GM12801 (cell line): ENCODE results near the gene PDLIM1.

ENCODE experiments used
- TF ChIP-seq, protein P1 (sequence below): IDR thresholded peaks from one replicate; pipeline ENCODE4 v1.5.1; 2011; ENCODE audit warnings: control low read depth; ENCODE audit not compliant: insufficient read length; ENCODE audit errors: extremely low read depth

The PDLIM1 gene

DNA sequence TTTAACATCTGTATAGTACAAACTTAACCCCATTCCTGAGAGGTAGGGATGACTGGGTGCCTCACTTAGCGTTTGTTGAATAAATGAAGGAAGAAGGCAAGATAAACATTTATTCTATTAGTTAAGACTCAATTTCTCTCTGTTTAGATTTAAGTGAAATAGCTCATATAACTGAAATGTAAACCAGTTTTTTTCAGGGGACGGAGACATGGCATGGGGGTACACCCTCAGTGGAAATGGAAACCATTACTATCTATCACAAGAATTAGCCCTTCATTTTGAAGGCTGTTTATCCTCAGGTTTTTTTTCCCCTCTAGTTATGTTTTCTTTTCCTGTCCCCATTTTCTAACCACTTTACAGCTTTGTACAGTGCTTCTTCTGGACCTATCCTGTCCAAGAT is 35.6 kb upstream of the PDLIM1 start:
- TF ChIP-seq, protein P1, sequence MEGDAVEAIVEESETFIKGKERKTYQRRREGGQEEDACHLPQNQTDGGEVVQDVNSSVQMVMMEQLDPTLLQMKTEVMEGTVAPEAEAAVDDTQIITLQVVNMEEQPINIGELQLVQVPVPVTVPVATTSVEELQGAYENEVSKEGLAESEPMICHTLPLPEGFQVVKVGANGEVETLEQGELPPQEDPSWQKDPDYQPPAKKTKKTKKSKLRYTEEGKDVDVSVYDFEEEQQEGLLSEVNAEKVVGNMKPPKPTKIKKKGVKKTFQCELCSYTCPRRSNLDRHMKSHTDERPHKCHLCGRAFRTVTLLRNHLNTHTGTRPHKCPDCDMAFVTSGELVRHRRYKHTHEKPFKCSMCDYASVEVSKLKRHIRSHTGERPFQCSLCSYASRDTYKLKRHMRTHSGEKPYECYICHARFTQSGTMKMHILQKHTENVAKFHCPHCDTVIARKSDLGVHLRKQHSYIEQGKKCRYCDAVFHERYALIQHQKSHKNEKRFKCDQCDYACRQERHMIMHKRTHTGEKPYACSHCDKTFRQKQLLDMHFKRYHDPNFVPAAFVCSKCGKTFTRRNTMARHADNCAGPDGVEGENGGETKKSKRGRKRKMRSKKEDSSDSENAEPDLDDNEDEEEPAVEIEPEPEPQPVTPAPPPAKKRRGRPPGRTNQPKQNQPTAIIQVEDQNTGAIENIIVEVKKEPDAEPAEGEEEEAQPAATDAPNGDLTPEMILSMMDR, result no peak

GRCh38 chr10:95325863-95326262 is 35.1 kb upstream of the PDLIM1 start:
- TF ChIP-seq, protein P1, result no peak

DNA sequence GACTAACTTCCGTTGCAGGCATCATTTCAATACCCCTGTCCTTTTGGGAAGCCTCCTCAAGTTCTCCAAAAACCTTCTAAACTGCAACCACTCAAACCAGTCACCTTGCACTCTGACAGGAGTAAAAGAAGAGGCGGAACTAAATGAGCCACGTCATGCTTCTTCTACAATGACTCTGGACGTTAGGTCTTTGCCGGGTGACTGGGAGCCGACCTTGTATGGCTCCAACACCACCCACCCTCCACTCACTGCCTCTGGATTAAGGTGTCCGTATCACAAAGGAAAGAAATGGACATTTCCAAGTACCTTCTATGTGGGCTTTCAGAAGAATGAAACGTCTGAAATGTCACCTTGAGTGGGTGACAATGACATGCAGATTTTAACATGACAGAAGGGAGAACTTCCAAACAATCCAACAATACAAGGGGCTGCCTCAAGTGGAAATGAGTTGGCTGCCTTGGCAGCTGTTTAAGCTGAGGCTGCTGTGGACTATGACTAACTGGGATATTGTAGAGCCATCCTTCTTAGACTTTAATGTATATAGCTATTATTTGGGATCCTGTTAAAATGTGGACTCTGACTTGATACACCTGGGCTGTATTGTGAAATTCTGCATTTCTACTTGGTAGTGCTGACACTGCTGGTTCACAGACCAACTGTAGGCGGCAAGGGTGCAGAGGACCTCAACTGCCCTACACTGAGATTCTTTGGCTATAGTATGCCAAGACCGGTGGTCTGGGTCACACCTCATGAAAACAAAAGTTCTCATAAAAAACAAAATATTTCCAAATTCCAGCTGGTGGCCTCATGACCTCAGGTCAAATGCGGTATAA is 33.8 kb upstream of the PDLIM1 start:
- TF ChIP-seq, protein P1, result no peak

DNA sequence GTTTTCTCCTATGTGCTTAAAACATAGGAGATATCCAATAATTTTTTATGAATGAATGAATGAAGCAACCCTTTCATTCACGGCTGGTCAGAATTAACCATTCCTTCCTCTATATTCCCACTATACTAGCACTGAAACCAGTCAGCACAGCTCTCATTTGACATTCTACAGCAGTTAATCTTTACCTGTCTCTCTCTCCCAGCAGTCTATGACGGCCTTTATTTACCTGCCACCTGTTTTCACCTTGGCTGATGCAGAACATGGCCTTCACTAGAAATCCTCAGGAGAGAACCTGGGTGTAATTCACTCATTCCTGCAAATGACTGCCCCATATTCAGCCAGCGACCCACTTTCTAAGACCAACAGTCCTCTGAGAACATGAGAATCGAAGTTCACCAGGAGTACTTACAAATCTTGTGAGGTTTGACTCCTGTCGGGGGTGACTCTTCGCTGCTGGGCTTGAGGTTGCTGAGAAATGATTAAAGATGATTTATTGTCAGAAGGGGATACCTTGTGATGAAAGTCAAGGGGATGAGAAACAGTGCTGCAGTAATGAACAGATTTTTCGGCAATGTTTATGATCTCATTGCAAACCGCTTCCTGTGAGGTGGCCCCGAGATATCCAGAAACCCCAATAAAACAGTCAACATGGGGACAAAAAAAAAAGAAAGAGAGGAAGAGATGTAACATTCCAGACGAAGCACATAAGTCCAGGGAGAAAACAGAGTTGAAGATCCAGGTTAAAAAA is 30.9 kb upstream of the PDLIM1 start:
- TF ChIP-seq, protein P1, result no peak

GRCh38 chr10:95319239-95319638 is 28.4 kb upstream of the PDLIM1 start:
- TF ChIP-seq, protein P1, result no peak

- TF ChIP-seq, protein P1, result no peak
Measured at GRCh38 chr10:95315509-95315908, 24.7 kb upstream of the PDLIM1 start.

DNA sequence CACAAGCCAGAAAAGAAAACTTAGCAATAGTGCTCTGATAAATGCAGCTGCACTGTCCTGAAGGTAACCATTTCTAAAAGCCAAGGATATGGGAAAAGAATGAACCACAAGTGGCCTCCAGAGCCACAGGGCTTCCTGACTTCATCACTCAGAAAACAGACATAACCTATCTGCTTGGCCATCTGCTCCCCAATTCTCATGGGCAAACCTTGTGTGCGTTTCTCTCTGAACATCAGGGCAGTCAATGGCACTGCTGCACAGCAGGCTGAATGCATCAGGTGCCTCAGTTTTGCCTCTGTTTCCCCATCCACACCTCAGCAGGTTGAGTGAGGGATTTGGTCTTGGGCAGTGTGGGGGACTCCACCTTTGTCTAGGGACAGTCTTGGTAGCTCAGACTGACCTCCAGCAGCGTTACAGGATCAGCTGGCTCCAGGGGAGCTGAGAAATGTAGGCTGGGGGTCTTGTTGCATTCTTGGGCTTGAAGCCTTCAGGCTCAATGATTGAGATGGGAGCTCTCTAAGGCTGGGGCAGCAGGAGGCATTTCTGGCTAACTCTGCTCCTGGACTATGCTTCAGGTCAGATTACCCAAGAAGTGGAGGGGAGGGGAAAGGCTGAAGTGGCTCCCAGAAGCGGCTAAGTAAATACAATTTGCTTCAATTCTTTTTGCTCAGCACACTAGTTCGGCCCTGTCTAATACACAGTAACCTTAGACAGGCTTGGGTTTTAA is 23.6 kb upstream of the PDLIM1 start:
- TF ChIP-seq, protein P1, result no peak
